ENCODE measurements around the gene IQCB1. TPM values are rescaled to one million over a fixed set of nuclear protein-coding genes. Genes with fewer than 3 reads are reported as not detected.

The IQCB1 gene
- total and polyA plus RNA-seq, 4 donors, result 2.8 to 14.0 (median 9.4) TPM

GRCh38 chr3:121722411-121722810, 112.4 kb downstream of the IQCB1 start:
- no peak overlapping the region for H3K4me3 ChIP-seq (ENCODE audit: low read depth in 1 of 3, low read length in 3 of 3)
- no peaks in the 10 kb centered on the region for H3K27me3 ChIP-seq (ENCODE audit: control insufficient read depth in 4 of 4, insufficient read depth in 4 of 4, low read length in 3 of 4)
- H3K9ac ChIP-seq (ENCODE audit: low read depth in 1 of 2, low read length in 2 of 2), result no peak overlapping the region
- DNase-seq (ENCODE audit: low spot score), result no peak
- no peaks in the 10 kb centered on the region for H3K4me1 ChIP-seq (ENCODE audit: control insufficient read depth in 4 of 4, insufficient read depth in 4 of 4, low read length in 3 of 4)
- 90% methylated on average over 1 of the region's 1 CpG for WGBS
- no peak for TF ChIP-seq FOXA2 (IDR thresholded peaks at IDR 0.05)
- no peak for TF ChIP-seq RAD21 (IDR thresholded peaks at IDR 0.05)
- no peak for TF ChIP-seq JUND (IDR thresholded peaks at IDR 0.05)
- TF ChIP-seq SP1 (IDR thresholded peaks at IDR 0.05), result no peak
- TF ChIP-seq HNF4A (conservative IDR thresholded peaks at IDR 0.05), result no peak
- no peak for TF ChIP-seq RXRA (IDR thresholded peaks at IDR 0.05)
- no peak for TF ChIP-seq GABPA (IDR thresholded peaks at IDR 0.05 in 1 of 2, conservative IDR thresholded peaks at IDR 0.05 in 1 of 2)
- no peak for TF ChIP-seq CTCF (IDR thresholded peaks at IDR 0.05; ENCODE audit: low read depth, low read length, missing input control)
- TF ChIP-seq ATF3 (IDR thresholded peaks at IDR 0.05), result no peak
- TF ChIP-seq REST (IDR thresholded peaks at IDR 0.05), result no peak
- no peak for TF ChIP-seq NR2F2 (IDR thresholded peaks at IDR 0.05)
- TF ChIP-seq TAF1 (conservative IDR thresholded peaks at IDR 0.05), result no peak
- no peaks in the 10 kb centered on the region for H3K9me3 ChIP-seq (ENCODE audit: control insufficient read depth in 4 of 4, low read length in 3 of 4)
- H3K27ac ChIP-seq (ENCODE audit: low read depth in 1 of 2, low read length in 2 of 2), result no peak overlapping the region
- H3K36me3 ChIP-seq (ENCODE audit: control insufficient read depth in 4 of 4, insufficient read depth in 3 of 4, low read depth in 1 of 4, low read length in 3 of 4), result peaks cover 19 to 69% (median 60%) of the 10 kb centered on the region in 4 donors

GRCh38 chr3:121720163-121720562, 114.7 kb downstream of the IQCB1 start:
- Histone ChIP-seq H3K9ac (ENCODE audit: low read depth in 1 of 2, low read length in 2 of 2) (no peak overlapping the region), H3K9me3 (ENCODE audit: control insufficient read depth in 4 of 4, low read length in 3 of 4) (no peaks in the 10 kb centered on the region)

More at GRCh38 chr3:121720163-121720562, 114.7 kb downstream of the IQCB1 start:
- DNase-seq (ENCODE audit: low spot score), result no peak
- Histone ChIP-seq H3K27ac (ENCODE audit: low read depth in 1 of 2, low read length in 2 of 2) (no peak overlapping the region), H3K27me3 (ENCODE audit: control insufficient read depth in 4 of 4, insufficient read depth in 4 of 4, low read length in 3 of 4) (no peaks in the 10 kb centered on the region), H3K4me1 (ENCODE audit: control insufficient read depth in 4 of 4, insufficient read depth in 4 of 4, low read length in 3 of 4) (no peaks in the 10 kb centered on the region), H3K4me3 (ENCODE audit: low read depth in 1 of 3, low read length in 3 of 3) (no peak overlapping the region), H3K36me3 (ENCODE audit: control insufficient read depth in 4 of 4, insufficient read depth in 3 of 4, low read depth in 1 of 4, low read length in 3 of 4) (peaks cover 19 to 79% (median 67%) of the 10 kb centered on the region in 4 donors)
- no peak for TF ChIP-seq FOXA2 (IDR thresholded peaks at IDR 0.05)
- no peak for TF ChIP-seq NR2F2 (IDR thresholded peaks at IDR 0.05)
- TF ChIP-seq MAX (IDR thresholded peaks at IDR 0.05), result no peak
- TF ChIP-seq HNF4A (conservative IDR thresholded peaks at IDR 0.05), result no peak
- TF ChIP-seq CTCF (IDR thresholded peaks at IDR 0.05; ENCODE audit: low read depth, low read length, missing input control), result no peak
- TF ChIP-seq ATF3 (IDR thresholded peaks at IDR 0.05), result no peak
- no peak for TF ChIP-seq RXRA (IDR thresholded peaks at IDR 0.05)
- TF ChIP-seq SP1 (IDR thresholded peaks at IDR 0.05), result no peak
- no peak for TF ChIP-seq GABPA (IDR thresholded peaks at IDR 0.05 in 1 of 2, conservative IDR thresholded peaks at IDR 0.05 in 1 of 2)
- no peak for TF ChIP-seq REST (IDR thresholded peaks at IDR 0.05)
- TF ChIP-seq TAF1 (conservative IDR thresholded peaks at IDR 0.05), result no peak
- no peak for TF ChIP-seq RAD21 (IDR thresholded peaks at IDR 0.05)
- no peak for TF ChIP-seq EGR1 (IDR thresholded peaks at IDR 0.05; ENCODE audit: low read depth in 2 of 2)
- no peak for TF ChIP-seq FOXA1 (IDR thresholded peaks at IDR 0.05)
- no peak for TF ChIP-seq HNF4G (IDR thresholded peaks at IDR 0.05)
